Measurements from ENCODE around the gene CFDP1.
"Not testable (repeated sequence)": the region's sequence is repeated elsewhere in the genome, so short reads cannot be mapped to it uniquely, and the experiment has no call there.

CFDP1 gene

GRCh38 chr16:75452464-75453190 is 19.3 kb upstream of the CFDP1 start:
- in situ Hi-C loops (cut with HindIII; ENCODE audit: low sequenced_read_pairs): loop anchor here (25.0 kb wide), 1 partner anchor 310 kb away; no protein-coding TSS in a partner anchor
- no peak for TF ChIP-seq CTCF (IDR thresholded peaks at IDR 0.05; ENCODE audit: low read depth, low read length, missing control alignments)
- H3K4me3 ChIP-seq (ENCODE audit: low read depth, low read length): no peak overlapping the region
- no peak for DNase-seq (ENCODE audit: low read depth)

- no peak overlapping the region for H3K4me3 ChIP-seq (ENCODE audit: low read depth, low read length)
- TF ChIP-seq CTCF (IDR thresholded peaks at IDR 0.05; ENCODE audit: low read depth, low read length, missing control alignments): no peak
- no peak for DNase-seq (ENCODE audit: low read depth)
- in situ Hi-C loops (cut with HindIII; ENCODE audit: low sequenced_read_pairs): no loop called here
Observed at GRCh38 chr16:75446416-75446815, 13.1 kb upstream of the CFDP1 start.

GRCh38 chr16:75445298-75445697 is 12.0 kb upstream of the CFDP1 start:
- no peak overlapping the region for H3K4me3 ChIP-seq (ENCODE audit: low read depth, low read length)
- DNase-seq (ENCODE audit: low read depth): no peak
- TF ChIP-seq CTCF (IDR thresholded peaks at IDR 0.05; ENCODE audit: low read depth, low read length, missing control alignments): no peak
- in situ Hi-C loops (cut with HindIII; ENCODE audit: low sequenced_read_pairs): no loop called here

GRCh38 chr16:75443298-75443697 is 10.0 kb upstream of the CFDP1 start:
- no peak for DNase-seq (ENCODE audit: low read depth)

GRCh38 chr16:75433732-75434413 is 570 bp upstream of the CFDP1 start:
- peak; percentile 93 for DNase-seq (ENCODE audit: low read depth)
- peak overlapping the region; percentile 95 for H3K4me3 ChIP-seq (ENCODE audit: low read depth, low read length)
- in situ Hi-C loops (cut with HindIII; ENCODE audit: low sequenced_read_pairs): no loop called here
- no peak for TF ChIP-seq CTCF (IDR thresholded peaks at IDR 0.05; ENCODE audit: low read depth, low read length, missing control alignments)

More at GRCh38 chr16:75443298-75443697, 10.0 kb upstream of the CFDP1 start:
- in situ Hi-C loops (cut with HindIII; ENCODE audit: low sequenced_read_pairs): no loop called here
- TF ChIP-seq CTCF (IDR thresholded peaks at IDR 0.05; ENCODE audit: low read depth, low read length, missing control alignments): no peak
- H3K4me3 ChIP-seq (ENCODE audit: low read depth, low read length): no peak overlapping the region

- no peak for TF ChIP-seq CTCF (IDR thresholded peaks at IDR 0.05; ENCODE audit: low read depth, low read length, missing control alignments)
- in situ Hi-C loops (cut with HindIII; ENCODE audit: low sequenced_read_pairs): no loop called here
- no peak for DNase-seq (ENCODE audit: low read depth)
- H3K4me3 ChIP-seq (ENCODE audit: low read depth, low read length): no peak overlapping the region
Observed at GRCh38 chr16:75429621-75430403, 3.5 kb downstream of the CFDP1 start.

- H3K4me3 ChIP-seq (ENCODE audit: low read depth, low read length); in situ Hi-C loops (cut with HindIII; ENCODE audit: low sequenced_read_pairs); DNase-seq (ENCODE audit: low read depth): not testable (repeated sequence)
Observed at GRCh38 chr16:75426524-75426923, 6.8 kb downstream of the CFDP1 start.

- H3K4me3 ChIP-seq (ENCODE audit: low read depth, low read length); DNase-seq (ENCODE audit: low read depth); in situ Hi-C loops (cut with HindIII; ENCODE audit: low sequenced_read_pairs): not testable (repeated sequence)
Observed at GRCh38 chr16:75424105-75424762, 9.1 kb downstream of the CFDP1 start.
